ENCODE data around the gene SLC9A5. TPM values are rescaled to one million over a fixed set of nuclear protein-coding genes. Genes with fewer than 3 reads are reported as not detected.
A peak's percentile ranks its signal among the peaks of the same experiment; 100 is the strongest.

SLC9A5 gene
- total RNA-seq, 3 donors from 2014 or later = 3.2 to 4.0 (median 3.6) TPM

DNA sequence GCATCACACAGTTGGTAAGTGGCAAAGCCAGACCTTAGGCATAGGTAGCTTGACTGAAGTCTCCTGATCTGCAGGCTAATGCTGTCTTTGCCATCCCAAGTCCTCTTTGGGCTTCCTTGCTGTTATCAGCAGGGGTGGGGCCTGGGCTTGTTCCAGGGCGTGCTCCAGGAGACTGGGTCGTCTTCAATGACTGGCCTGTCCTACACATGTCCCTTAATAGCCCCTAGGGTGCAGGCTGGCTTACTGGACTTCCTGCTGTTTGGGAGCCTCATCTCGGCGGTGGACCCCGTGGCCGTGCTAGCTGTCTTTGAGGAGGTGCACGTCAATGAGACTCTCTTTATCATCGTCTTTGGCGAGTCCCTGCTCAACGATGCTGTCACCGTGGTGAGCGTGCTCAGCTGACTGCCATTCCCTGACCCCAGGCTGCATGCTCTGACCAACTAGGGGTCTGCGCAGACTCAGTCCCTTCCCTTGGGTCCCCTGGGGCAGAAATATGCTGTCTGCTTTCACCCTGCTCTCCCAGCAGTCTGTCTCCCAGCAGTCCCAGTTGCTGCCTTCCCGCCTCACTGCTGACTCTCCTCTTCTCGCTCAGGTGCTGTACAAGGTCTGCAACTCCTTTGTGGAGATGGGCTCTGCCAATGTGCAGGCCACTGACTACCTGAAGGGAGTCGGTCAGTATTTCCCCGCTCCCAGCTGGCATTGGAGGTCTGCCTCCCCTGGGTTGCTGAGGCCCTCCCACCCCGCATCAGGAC is 6.2 kb downstream of the SLC9A5 start:
- DNase-seq (no peak), ATAC-seq (no peak)
- no peaks in the 10 kb centered on the region for H3K36me3 Mint-ChIP-seq (ENCODE audit: insufficient read depth)
- H3K9me3 Mint-ChIP-seq = no peaks in the 10 kb centered on the region
- H3K27me3 Mint-ChIP-seq (ENCODE audit: low read depth) = peaks cover 16% of the 10 kb centered on the region
- H3K4me3 Mint-ChIP-seq = no peak overlapping the region
- peaks cover 4% of the 10 kb centered on the region for H3K4me1 Mint-ChIP-seq (ENCODE audit: low read depth)

DNA sequence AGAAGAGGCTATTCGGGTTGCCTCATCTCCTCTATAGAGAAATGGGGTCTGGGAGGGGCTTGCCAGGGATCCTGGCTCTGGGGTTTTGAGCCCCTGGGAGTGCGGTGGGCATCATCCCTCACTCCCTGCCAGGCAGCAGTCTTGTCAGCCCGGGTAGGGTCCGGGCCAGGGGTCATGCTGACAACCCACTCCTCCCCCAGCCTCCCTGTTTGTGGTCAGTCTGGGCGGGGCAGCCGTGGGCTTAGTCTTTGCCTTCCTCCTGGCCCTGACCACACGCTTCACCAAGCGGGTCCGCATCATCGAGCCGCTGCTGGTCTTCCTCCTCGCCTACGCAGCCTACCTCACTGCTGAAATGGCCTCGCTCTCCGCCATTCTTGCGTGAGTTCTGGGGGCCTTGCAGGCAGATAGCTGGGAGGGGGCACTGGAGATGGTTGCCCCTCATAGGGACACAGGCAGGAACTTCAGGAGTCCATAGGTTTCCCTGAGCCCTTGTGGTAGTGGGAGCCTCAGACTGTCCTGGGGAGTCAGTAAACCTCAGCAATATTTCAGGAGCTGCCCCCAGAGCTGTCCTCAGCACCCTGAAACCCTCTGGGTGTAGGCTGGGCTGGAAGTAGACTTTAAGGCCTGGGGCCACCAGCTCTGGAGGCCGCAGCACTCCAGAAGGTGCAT is 6.9 kb downstream of the SLC9A5 start:
- no peaks in the 10 kb centered on the region for H3K9me3 Mint-ChIP-seq
- no peaks in the 10 kb centered on the region for H3K36me3 Mint-ChIP-seq (ENCODE audit: insufficient read depth)
- H3K4me1 Mint-ChIP-seq (ENCODE audit: low read depth) = no peaks in the 10 kb centered on the region
- no peak overlapping the region for H3K4me3 Mint-ChIP-seq
- DNase-seq = no peak
- ATAC-seq = no peak
- H3K27me3 Mint-ChIP-seq (ENCODE audit: low read depth) = peaks cover 12% of the 10 kb centered on the region

DNA sequence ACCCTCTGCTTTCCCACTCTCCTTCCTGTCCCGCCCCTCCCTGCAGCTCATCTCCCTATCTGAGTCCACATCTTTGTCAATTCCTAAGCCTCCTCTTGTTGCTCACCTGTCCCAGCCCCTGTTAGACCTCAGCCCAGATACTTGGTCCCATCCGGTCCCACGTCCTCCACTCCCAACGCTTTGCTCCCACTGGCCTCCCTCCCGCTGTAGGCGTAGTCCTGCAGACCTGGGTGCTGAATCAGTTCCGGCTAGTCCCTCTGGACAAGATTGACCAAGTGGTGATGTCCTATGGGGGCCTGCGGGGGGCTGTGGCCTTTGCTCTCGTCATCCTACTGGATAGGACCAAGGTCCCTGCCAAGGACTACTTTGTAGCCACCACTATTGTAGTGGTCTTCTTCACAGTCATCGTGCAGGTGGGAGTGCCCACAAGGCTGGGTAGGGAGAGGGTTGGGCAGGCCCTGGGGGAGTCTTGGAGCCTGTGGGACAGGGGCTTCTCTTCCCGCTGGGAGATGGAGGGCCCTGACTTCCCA is 8.0 kb downstream of the SLC9A5 start:
- ATAC-seq = no peak

DNA sequence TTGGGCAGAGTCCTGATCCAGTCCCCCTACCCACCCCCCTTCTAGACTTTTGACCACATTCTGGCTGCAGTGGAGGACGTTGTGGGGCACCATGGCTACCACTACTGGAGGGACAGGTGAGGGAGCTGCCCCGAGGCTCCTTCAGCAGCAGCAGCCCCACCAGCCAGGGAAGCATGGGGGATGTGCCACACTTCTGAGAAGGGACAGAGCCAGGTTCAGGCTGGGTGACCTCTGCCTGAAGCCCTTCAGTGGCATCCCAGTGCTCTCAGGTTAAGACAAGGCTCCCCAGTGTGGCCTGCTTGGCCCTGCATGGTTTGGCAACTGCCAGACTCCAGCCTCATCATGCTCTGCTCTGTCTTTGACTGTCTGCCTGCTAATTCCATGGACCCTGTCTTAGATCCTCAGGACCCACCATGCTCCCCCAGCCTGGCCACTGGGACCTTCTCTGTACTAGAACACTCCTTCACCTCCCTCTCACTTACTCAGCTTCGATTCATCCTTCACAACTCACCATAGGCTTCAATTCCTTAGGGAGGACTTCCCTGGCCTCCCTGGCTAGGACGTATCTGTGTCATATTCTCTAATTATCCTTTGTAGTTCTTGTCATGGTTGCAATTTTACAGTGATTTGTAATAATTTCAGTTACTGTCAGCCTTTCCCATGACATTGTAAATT is 8.8 kb downstream of the SLC9A5 start:
- Mint-ChIP-seq H3K27me3 (ENCODE audit: low read depth) (peaks cover 13% of the 10 kb centered on the region), H3K9me3 (no peaks in the 10 kb centered on the region), H3K4me1 (ENCODE audit: low read depth) (no peaks in the 10 kb centered on the region), H3K36me3 (ENCODE audit: insufficient read depth) (no peaks in the 10 kb centered on the region), H3K4me3 (no peak overlapping the region)
- ATAC-seq (no peak), DNase-seq (no peak)

More for the DNA sequence above, 8.0 kb downstream of the SLC9A5 start:
- Mint-ChIP-seq H3K9me3 (no peaks in the 10 kb centered on the region), H3K4me3 (no peak overlapping the region), H3K36me3 (ENCODE audit: insufficient read depth) (no peaks in the 10 kb centered on the region), H3K4me1 (ENCODE audit: low read depth) (no peaks in the 10 kb centered on the region), H3K27me3 (ENCODE audit: low read depth) (peaks cover 12% of the 10 kb centered on the region)
- DNase-seq = no peak

DNA sequence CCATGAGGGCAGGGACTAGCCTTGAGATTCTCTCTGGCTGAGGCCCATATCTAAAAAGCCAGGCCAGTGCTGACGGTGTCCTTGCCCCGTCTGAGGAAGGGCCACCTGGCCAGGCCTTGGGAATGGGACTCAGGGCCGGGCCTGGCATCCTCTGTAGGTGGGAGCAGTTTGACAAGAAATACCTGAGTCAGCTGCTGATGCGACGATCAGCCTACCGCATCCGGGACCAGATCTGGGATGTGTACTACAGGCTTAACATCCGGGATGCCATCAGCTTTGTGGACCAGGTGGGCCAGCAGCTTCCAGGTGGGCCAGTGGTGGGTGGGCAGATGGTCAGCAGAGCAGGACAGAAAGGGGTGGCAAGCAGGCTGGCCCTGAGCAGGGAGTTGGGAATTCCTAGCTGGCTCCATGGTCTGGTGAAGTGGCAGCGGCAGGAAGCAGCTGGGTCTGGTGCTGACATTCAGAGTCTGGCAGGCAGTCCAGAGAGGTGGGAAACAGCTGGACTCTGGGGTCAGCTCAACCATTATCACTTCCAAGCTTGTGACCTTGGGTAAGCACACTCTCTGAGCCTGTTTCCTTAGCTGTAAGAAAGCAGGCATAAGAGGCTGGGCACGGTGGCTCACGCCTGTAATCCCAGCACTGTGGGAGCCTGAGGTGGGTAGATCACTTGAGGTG is 9.5 kb downstream of the SLC9A5 start:
- Mint-ChIP-seq H3K36me3 (ENCODE audit: insufficient read depth) (no peaks in the 10 kb centered on the region), H3K4me3 (no peak overlapping the region), H3K9me3 (no peaks in the 10 kb centered on the region), H3K4me1 (ENCODE audit: low read depth) (no peaks in the 10 kb centered on the region), H3K27me3 (ENCODE audit: low read depth) (peaks cover 20% of the 10 kb centered on the region)
- DNase-seq (no peak), ATAC-seq (no peak)

DNA sequence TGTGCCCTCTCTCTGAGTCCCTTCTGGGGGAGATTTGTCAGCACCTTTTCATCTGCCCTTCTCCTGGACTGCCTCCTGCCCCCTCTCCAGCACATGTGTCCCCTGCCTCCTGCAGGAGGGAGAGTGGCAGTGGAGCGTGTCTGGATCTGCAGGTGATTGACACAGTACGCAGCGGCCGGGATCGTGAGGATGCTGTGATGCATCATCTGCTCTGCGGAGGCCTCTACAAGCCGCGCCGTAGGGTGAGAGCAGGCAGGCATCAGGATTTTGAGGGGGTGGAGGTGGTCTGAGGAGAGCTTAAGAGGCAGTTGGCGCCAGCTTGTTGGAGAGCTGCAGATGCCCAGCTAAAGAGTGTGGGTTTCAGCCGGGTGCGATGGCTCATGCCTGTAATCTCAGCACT is 10.9 kb downstream of the SLC9A5 start:
- DNase-seq (no peak), ATAC-seq (no peak)
- no peaks in the 10 kb centered on the region for H3K4me1 Mint-ChIP-seq (ENCODE audit: low read depth)
- H3K9me3 Mint-ChIP-seq = no peaks in the 10 kb centered on the region
- H3K36me3 Mint-ChIP-seq (ENCODE audit: insufficient read depth) = no peaks in the 10 kb centered on the region
- no peak overlapping the region for H3K4me3 Mint-ChIP-seq
- H3K27me3 Mint-ChIP-seq (ENCODE audit: low read depth) = peaks cover 24% of the 10 kb centered on the region

DNA sequence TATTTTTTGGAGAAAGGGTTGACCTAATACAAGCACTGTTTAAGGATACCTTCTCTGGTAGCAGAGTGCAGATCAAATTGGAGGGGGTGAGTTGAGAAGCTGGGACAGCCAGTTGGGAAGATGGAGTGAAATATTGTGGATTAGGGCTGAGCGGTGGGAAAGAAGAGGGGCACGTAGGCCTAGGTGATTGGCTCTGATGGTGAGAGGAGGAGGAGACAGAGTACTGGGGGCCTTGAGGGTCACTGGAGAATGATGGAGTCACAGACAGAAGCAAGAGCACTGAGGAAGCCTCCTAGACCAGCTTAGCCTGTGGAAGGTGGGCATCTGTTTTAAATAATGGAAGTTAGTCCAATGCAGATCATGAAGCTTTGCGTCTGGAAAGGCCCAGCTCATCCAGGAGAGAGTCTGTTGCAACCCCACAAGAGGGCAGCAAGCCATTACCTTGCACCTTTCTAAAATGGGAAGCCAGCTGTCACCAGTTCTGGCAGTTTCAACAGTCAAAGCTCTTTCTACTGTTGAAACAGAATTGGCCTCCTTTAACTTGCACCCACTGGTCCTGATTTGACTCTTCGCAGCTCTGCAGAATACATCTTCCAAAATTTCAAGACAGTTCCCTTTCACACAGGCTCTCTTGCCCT is 11.8 kb downstream of the SLC9A5 start:
- Mint-ChIP-seq H3K36me3 (ENCODE audit: insufficient read depth) (no peaks in the 10 kb centered on the region), H3K9me3 (no peaks in the 10 kb centered on the region), H3K4me3 (no peak overlapping the region), H3K4me1 (ENCODE audit: low read depth) (no peaks in the 10 kb centered on the region), H3K27me3 (ENCODE audit: low read depth) (peaks cover 24% of the 10 kb centered on the region)
- DNase-seq (no peak), ATAC-seq (no peak)

DNA sequence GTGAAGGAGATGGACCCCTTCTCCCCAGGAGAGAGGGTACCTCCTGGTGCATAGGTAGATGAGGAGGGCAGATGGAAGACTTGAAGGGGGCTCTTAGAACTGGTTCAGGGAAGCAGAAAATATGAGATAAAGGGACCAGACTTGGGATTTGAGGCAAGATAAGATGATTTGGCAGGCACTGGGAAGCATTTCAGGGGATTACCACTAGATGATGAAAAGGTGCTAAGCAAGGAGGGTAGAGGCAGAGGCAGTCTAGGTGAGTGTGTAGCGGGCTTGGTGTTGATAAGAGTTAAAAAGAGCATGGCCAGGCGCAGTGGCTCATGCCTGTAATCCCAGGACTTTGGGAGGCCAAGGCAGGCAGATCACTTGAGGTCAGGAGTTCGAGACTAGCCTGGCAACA is 14.4 kb downstream of the SLC9A5 start:
- Mint-ChIP-seq H3K36me3 (ENCODE audit: insufficient read depth) (no peaks in the 10 kb centered on the region), H3K27me3 (ENCODE audit: low read depth) (peaks cover 15% of the 10 kb centered on the region), H3K9me3 (no peaks in the 10 kb centered on the region), H3K4me1 (ENCODE audit: low read depth) (no peaks in the 10 kb centered on the region), H3K4me3 (no peak overlapping the region)
- ATAC-seq (no peak), DNase-seq (no peak)

DNA sequence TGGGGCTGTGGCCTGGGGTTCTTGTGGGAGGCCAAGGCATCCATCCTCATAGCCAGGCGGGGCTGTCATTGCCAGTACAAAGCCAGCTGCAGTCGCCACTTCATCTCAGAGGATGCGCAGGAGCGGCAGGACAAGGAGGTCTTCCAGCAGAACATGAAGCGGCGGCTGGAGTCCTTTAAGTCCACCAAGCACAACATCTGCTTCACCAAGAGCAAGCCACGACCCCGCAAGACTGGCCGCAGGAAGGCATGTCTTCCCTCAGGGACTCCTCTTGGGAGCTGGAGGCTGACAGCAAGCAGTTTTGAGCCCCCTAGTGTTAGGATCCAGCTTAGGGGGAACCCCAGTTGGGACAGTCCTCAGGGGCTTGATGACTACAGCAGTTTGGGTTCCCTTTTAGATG is 15.5 kb downstream of the SLC9A5 start:
- H3K4me3 Mint-ChIP-seq = no peak overlapping the region
- no peaks in the 10 kb centered on the region for H3K4me1 Mint-ChIP-seq (ENCODE audit: low read depth)
- H3K27me3 Mint-ChIP-seq (ENCODE audit: low read depth) = peaks cover 15% of the 10 kb centered on the region
- DNase-seq = no peak
- ATAC-seq = no peak
- no peaks in the 10 kb centered on the region for H3K36me3 Mint-ChIP-seq (ENCODE audit: insufficient read depth)
- H3K9me3 Mint-ChIP-seq = no peaks in the 10 kb centered on the region

DNA sequence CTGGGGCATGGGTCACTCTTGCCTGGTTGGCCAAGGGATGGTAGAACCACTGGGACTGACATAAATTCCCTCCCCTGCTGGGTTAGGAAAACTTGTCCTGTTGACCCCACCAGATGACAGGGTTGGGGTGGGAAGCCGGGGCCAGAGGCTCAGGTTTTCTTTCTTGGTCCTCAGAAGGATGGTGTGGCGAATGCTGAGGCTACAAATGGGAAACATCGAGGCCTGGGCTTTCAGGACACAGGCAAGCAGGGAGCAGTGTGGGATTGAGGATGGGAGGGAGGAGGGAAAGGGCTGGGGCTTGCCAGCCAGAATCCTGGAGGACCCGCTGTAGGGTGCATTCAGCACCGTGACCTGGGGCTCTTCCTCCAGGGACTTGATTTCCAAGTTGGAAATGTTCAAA is 16.1 kb downstream of the SLC9A5 start:
- H3K4me1 Mint-ChIP-seq (ENCODE audit: low read depth) = no peaks in the 10 kb centered on the region
- H3K4me3 Mint-ChIP-seq = no peak overlapping the region
- ATAC-seq (no peak), DNase-seq (no peak)
- H3K36me3 Mint-ChIP-seq (ENCODE audit: insufficient read depth) = no peaks in the 10 kb centered on the region
- H3K27me3 Mint-ChIP-seq (ENCODE audit: low read depth) = peaks cover 15% of the 10 kb centered on the region
- H3K9me3 Mint-ChIP-seq = no peaks in the 10 kb centered on the region

DNA sequence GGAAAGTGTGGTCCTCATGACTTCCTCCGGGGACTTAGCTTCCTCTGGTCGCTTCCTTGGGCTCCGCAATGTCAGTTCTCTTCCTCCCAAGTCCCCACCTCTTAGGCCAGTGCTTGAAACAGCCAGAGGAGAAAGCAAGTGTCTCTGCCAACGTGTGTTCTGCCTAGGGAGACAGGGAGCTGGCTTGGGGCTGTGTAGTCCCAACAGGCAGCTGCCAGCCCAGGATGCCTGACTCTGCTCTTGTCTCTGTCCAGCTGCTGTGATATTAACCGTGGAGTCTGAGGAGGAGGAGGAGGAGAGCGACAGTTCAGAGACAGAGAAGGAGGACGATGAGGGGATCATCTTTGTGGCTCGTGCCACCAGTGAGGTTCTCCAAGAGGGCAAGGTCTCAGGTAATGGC is 17.1 kb downstream of the SLC9A5 start:
- ATAC-seq = no peak
- no peak overlapping the region for H3K4me3 Mint-ChIP-seq
- no peaks in the 10 kb centered on the region for H3K36me3 Mint-ChIP-seq (ENCODE audit: insufficient read depth)
- no peaks in the 10 kb centered on the region for H3K4me1 Mint-ChIP-seq (ENCODE audit: low read depth)
- peaks cover 12% of the 10 kb centered on the region for H3K27me3 Mint-ChIP-seq (ENCODE audit: low read depth)
- H3K9me3 Mint-ChIP-seq = no peaks in the 10 kb centered on the region
- no peak for DNase-seq

DNA sequence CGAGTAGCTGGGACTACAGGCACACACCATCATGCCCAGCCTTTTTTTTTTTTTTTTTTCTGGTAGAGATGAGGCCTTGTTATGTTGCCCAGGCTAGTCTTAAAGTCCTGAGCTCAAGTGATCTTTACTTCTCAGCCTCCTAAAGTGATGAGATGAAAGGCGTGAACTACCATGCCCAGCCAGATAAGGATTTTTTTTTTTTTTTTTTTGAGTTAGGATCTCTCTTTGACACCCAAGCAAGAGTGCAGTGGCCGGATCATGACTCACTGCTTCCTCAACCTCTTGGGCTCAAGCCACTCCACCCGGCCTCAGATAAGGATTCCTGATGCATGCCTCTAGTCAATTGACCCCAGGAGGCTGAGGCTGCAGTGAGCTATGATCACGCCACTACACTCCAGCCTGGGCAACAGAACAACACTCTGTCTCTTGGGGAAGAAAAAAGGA is 19.4 kb downstream of the SLC9A5 start:
- no peak for DNase-seq
- no peak for ATAC-seq

DNA sequence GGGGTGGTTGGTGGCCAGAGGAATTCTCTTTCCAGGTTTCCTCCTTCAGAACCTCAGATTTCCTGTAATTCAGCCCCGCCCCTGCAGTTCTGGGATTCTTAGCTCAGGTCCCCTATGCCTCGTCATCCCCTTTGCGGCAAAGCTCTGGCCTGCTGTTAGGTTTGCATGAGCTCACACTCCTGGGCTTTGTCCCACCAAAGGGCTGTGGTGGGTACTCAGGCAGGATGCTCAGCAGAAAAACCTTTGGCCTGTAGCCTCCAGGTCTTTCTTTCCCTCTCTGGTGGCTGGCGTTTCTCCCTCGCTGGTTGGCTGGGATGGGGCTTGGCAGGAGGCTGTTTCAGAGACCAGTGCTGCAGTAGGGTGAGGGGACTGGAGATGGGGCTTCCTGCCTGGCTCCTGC is 21.0 kb downstream of the SLC9A5 start:
- H3K9me3 Mint-ChIP-seq = no peaks in the 10 kb centered on the region
- no peak overlapping the region for H3K4me3 Mint-ChIP-seq
- H3K27me3 Mint-ChIP-seq (ENCODE audit: low read depth) = no peaks in the 10 kb centered on the region
- peak in 1 of 2 donors; percentile 34 for ATAC-seq
- no peaks in the 10 kb centered on the region for H3K4me1 Mint-ChIP-seq (ENCODE audit: low read depth)
- H3K36me3 Mint-ChIP-seq (ENCODE audit: insufficient read depth) = no peaks in the 10 kb centered on the region
- no peak for DNase-seq

More for the DNA sequence above, 19.4 kb downstream of the SLC9A5 start:
- Mint-ChIP-seq H3K9me3 (no peaks in the 10 kb centered on the region), H3K27me3 (ENCODE audit: low read depth) (peaks cover 6% of the 10 kb centered on the region), H3K4me3 (no peak overlapping the region), H3K4me1 (ENCODE audit: low read depth) (no peaks in the 10 kb centered on the region), H3K36me3 (ENCODE audit: insufficient read depth) (no peaks in the 10 kb centered on the region)

DNA sequence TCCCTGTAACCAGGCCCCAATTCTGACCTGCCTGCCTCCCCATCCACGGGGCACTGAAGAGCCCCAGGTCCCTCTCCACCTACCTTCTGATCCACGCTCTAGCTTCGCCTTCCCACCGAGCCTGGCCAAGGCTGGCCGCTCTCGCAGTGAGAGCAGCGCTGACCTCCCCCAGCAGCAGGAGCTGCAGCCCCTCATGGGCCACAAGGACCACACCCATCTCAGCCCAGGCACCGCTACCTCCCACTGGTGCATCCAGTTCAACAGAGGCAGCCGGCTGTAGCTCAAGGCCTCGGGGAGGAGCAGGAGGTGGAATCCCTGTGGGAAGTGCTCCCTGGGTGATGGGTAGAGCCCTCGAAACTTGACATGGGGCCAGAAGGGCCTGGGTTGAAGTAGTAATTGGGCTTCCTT is 22.2 kb downstream of the SLC9A5 start:
- H3K9me3 Mint-ChIP-seq = no peaks in the 10 kb centered on the region
- H3K4me3 Mint-ChIP-seq = no peak overlapping the region
- peaks cover 3% of the 10 kb centered on the region for H3K36me3 Mint-ChIP-seq (ENCODE audit: insufficient read depth)
- no peak for ATAC-seq
- H3K27me3 Mint-ChIP-seq (ENCODE audit: low read depth) = no peaks in the 10 kb centered on the region
- no peaks in the 10 kb centered on the region for H3K4me1 Mint-ChIP-seq (ENCODE audit: low read depth)
- DNase-seq = no peak

Data from activated T-cell treated with anti-CD3 and anti-CD28 coated beads, Interleukin-2, amount 50 U/mL, for 4 hours (primary cell).